H1 (cell line): ENCODE data around the gene ADAMTS14. TPM values are rescaled to one million over a fixed set of nuclear protein-coding genes. Genes with fewer than 3 reads are reported as not detected.

ENCODE experiments used
- NANOG ChIP-seq: IDR thresholded peaks from 2 replicates; pipeline ENCODE4 v1.6.1; 2011; ENCODE audit warnings: low read length, low read depth, mild to moderate bottlenecking, inconsistent platforms; ENCODE audit not compliant: insufficient read depth, poor library complexity, severe bottlenecking
- PHF8 ChIP-seq: fragments of 200-600 bp; sonication (generic); conservative IDR thresholded peaks from 2 replicates; pipeline ENCODE4 v1.7.1; 2012; ENCODE audit warnings: low read depth, mild to moderate bottlenecking, inconsistent platforms, low read length, moderate library complexity
- POU5F1 ChIP-seq: IDR thresholded peaks from 2 replicates; pipeline ENCODE4 v1.6.1; 2011; ENCODE audit warnings: low read depth, mild to moderate bottlenecking, low read length, moderate library complexity
- RBBP5 ChIP-seq: IDR thresholded peaks from 2 replicates; pipeline ENCODE4 v1.7.1; 2012; ENCODE audit warnings: low read depth, mild to moderate bottlenecking, inconsistent platforms, low read length, moderate library complexity, borderline replicate concordance
- SIRT6 ChIP-seq: IDR thresholded peaks from one replicate; pipeline ENCODE4 v1.7.1; 2012; ENCODE audit warnings: low read length, inconsistent platforms
- TEAD4 ChIP-seq: IDR thresholded peaks from 2 replicates; pipeline ENCODE4 v1.6.1; 2012; ENCODE audit warnings: low read depth, low read length, inconsistent platforms, mixed read lengths
- polyA plus RNA-seq, 7 experiments: library from polyadenylated mRNA; depleted of rRNA in 3 of 7; stranded (reverse) in 5 of 7; unstranded in 2 of 7; fragments of >200 nt in 5 of 7; fragments of 200-250 nt in 2 of 7; gene quantifications; 1 replicate in 5 of 7; 2 replicates in 1 of 7; 4 replicates in 1 of 7; pipeline versions ENCODE4 v1.2.1 to v1.2.3, GENCODE V29; 2011 to 2013; ENCODE audit warnings: missing spikeins in 2 of 7, mixed read lengths in 2 of 7
- total RNA-seq: library from RNA; stranded (reverse); fragmentation: NEBNext Ultra II Directional; extraction: Animal tissue kit (Norgen Biotek cat#: 25700); gene quantifications from 2 replicates; pipeline ENCODE4 v1.2.1, GENCODE V29; 2021
- TF ChIP-seq, protein P1 (sequence below): fragments of 300-600 bp; sonication (generic); IDR thresholded peaks from 2 replicates; pipeline ENCODE4 v1.7.1; 2012; ENCODE audit warnings: low read length, moderate library complexity, mild to moderate bottlenecking, inconsistent platforms; ENCODE audit not compliant: insufficient replicate concordance

ADAMTS14 gene
- total and polyA plus RNA-seq, 2 of the 8 experiments (the other 6 are each of a cell fraction or from before 2014, with no cell fraction given), result 2.0 to 2.3 TPM

DNA sequence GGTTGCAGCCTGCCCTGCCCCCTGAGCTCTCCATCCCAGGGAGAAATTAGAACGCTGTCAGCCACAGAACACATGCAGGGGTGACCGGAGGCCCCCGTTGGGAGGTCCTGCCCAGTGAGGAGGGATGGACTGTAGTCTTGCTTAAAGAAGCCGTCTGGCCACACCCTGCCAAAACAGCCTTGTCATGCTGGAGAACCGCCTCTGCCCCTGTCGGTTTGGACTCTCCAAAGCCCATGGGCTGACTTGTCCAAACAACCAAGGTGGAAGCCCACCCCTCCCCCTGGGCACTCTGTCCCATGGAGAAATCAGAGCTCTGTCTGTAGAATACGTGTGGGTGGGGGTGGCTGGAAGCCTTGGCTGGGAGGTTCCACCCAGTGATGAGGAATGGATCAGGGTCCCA is 125.5 kb downstream of the ADAMTS14 start (continued):
- TF ChIP-seq, protein P1, sequence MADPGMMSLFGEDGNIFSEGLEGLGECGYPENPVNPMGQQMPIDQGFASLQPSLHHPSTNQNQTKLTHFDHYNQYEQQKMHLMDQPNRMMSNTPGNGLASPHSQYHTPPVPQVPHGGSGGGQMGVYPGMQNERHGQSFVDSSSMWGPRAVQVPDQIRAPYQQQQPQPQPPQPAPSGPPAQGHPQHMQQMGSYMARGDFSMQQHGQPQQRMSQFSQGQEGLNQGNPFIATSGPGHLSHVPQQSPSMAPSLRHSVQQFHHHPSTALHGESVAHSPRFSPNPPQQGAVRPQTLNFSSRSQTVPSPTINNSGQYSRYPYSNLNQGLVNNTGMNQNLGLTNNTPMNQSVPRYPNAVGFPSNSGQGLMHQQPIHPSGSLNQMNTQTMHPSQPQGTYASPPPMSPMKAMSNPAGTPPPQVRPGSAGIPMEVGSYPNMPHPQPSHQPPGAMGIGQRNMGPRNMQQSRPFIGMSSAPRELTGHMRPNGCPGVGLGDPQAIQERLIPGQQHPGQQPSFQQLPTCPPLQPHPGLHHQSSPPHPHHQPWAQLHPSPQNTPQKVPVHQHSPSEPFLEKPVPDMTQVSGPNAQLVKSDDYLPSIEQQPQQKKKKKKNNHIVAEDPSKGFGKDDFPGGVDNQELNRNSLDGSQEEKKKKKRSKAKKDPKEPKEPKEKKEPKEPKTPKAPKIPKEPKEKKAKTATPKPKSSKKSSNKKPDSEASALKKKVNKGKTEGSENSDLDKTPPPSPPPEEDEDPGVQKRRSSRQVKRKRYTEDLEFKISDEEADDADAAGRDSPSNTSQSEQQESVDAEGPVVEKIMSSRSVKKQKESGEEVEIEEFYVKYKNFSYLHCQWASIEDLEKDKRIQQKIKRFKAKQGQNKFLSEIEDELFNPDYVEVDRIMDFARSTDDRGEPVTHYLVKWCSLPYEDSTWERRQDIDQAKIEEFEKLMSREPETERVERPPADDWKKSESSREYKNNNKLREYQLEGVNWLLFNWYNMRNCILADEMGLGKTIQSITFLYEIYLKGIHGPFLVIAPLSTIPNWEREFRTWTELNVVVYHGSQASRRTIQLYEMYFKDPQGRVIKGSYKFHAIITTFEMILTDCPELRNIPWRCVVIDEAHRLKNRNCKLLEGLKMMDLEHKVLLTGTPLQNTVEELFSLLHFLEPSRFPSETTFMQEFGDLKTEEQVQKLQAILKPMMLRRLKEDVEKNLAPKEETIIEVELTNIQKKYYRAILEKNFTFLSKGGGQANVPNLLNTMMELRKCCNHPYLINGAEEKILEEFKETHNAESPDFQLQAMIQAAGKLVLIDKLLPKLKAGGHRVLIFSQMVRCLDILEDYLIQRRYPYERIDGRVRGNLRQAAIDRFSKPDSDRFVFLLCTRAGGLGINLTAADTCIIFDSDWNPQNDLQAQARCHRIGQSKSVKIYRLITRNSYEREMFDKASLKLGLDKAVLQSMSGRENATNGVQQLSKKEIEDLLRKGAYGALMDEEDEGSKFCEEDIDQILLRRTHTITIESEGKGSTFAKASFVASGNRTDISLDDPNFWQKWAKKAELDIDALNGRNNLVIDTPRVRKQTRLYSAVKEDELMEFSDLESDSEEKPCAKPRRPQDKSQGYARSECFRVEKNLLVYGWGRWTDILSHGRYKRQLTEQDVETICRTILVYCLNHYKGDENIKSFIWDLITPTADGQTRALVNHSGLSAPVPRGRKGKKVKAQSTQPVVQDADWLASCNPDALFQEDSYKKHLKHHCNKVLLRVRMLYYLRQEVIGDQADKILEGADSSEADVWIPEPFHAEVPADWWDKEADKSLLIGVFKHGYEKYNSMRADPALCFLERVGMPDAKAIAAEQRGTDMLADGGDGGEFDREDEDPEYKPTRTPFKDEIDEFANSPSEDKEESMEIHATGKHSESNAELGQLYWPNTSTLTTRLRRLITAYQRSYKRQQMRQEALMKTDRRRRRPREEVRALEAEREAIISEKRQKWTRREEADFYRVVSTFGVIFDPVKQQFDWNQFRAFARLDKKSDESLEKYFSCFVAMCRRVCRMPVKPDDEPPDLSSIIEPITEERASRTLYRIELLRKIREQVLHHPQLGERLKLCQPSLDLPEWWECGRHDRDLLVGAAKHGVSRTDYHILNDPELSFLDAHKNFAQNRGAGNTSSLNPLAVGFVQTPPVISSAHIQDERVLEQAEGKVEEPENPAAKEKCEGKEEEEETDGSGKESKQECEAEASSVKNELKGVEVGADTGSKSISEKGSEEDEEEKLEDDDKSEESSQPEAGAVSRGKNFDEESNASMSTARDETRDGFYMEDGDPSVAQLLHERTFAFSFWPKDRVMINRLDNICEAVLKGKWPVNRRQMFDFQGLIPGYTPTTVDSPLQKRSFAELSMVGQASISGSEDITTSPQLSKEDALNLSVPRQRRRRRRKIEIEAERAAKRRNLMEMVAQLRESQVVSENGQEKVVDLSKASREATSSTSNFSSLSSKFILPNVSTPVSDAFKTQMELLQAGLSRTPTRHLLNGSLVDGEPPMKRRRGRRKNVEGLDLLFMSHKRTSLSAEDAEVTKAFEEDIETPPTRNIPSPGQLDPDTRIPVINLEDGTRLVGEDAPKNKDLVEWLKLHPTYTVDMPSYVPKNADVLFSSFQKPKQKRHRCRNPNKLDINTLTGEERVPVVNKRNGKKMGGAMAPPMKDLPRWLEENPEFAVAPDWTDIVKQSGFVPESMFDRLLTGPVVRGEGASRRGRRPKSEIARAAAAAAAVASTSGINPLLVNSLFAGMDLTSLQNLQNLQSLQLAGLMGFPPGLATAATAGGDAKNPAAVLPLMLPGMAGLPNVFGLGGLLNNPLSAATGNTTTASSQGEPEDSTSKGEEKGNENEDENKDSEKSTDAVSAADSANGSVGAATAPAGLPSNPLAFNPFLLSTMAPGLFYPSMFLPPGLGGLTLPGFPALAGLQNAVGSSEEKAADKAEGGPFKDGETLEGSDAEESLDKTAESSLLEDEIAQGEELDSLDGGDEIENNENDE, result no peak
- TF ChIP-seq RBBP5 (no peak), SIRT6 (no peak), TEAD4 (no peak), PHF8 (no peak), POU5F1 (no peak), NANOG (no peak)
